Body of pancreas (tissue), 4 donors: ENCODE results near the gene RIC1.

Source experiments
- POLR2A ChIP-seq, 3 donors: fragments of 450-650 bp; IDR thresholded peaks; one replicate each; pipeline ENCODE4 v1.6.1; 2016; ENCODE audit warnings: antibody characterized with exemption in 3 of 3, mild to moderate bottlenecking in 2 of 3
- TF ChIP-seq, protein P1 (sequence below), 7 experiments: fragments of 450-650 bp in 4 of 7; fragments of 200-600 bp in 3 of 7; sonication (generic) in 3 of 7; IDR thresholded peaks; one replicate each; pipeline ENCODE4 v1.5.1; 2016 to 2019; ENCODE audit warnings: antibody characterized with exemption in 7 of 7

DNA sequence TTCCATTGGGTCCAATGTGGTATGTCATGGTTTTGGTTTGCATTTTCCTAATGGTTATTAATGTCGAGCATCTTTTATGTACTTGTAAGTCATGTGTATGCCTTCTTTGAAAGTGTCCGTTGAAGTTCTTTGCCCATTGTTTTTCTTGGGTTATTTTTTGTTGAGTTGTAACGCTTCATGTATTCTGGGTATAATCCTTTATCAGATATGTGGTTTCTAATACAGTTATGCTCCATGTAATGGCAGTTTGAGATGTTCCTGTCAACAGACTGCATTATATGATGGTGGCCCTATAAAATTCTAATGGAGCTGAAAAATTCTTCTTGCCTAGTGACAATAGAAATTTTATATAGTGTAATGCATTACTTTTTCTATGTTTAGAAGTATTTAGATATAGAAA, 17.2 kb downstream of the RIC1 start:
- TF ChIP-seq, protein P1, sequence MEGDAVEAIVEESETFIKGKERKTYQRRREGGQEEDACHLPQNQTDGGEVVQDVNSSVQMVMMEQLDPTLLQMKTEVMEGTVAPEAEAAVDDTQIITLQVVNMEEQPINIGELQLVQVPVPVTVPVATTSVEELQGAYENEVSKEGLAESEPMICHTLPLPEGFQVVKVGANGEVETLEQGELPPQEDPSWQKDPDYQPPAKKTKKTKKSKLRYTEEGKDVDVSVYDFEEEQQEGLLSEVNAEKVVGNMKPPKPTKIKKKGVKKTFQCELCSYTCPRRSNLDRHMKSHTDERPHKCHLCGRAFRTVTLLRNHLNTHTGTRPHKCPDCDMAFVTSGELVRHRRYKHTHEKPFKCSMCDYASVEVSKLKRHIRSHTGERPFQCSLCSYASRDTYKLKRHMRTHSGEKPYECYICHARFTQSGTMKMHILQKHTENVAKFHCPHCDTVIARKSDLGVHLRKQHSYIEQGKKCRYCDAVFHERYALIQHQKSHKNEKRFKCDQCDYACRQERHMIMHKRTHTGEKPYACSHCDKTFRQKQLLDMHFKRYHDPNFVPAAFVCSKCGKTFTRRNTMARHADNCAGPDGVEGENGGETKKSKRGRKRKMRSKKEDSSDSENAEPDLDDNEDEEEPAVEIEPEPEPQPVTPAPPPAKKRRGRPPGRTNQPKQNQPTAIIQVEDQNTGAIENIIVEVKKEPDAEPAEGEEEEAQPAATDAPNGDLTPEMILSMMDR (IDR thresholded peaks at IDR 0.05) = no peak
- no peak for TF ChIP-seq POLR2A (IDR thresholded peaks at IDR 0.05)
